PC-9 (cell line): Measurements from ENCODE around the gene WFDC8. TPM values are rescaled to one million over a fixed set of nuclear protein-coding genes. Genes with fewer than 3 reads are reported as not detected.
"Not testable (repeated sequence)": the region's sequence is repeated elsewhere in the genome, so short reads cannot be mapped to it uniquely, and the experiment has no call there.

Experiments
- BruUV-seq: library from RNA; stranded (reverse); fragments of 400-500 nt; replicated peaks from 2 replicates; lab custom pipeline; 2021; lab: Mats Ljungman, UMichigan
- CTCF ChIA-PET: fragments of 300-600 bp; sonication (Branson Sonifier 250); formaldehyde crosslinking; loops from one replicate; lab custom pipeline; 2022; ENCODE audit warnings: antibody characterized with exemption; lab: Charles Lee
- POLR2A ChIA-PET: fragments of 300-600 bp; sonication (Branson Sonifier 250); formaldehyde crosslinking; loops from one replicate; lab custom pipeline; 2022; ENCODE audit warnings: antibody characterized with exemption; ENCODE audit not compliant: unreplicated experiment; lab: Charles Lee
- DNase-seq, 2 experiments: peaks; one replicate each; pipeline versions ENCODE4 v3.0.0 to v3.0.0-alpha.2; 2015 to 2022; ENCODE audit warnings: mixed read lengths in 1 of 2
- H2AFZ ChIP-seq: fragments of 200-600 bp; sonication (generic); 2 replicates; pipeline ENCODE4 v1.8.1; 2017; ENCODE audit warnings: antibody characterized with exemption
- H3F3A ChIP-seq: fragments of 200-600 bp; sonication (generic); 2 replicates; pipeline ENCODE4 v1.8.1; 2017; ENCODE audit warnings: antibody characterized with exemption, mild to moderate bottlenecking, low read depth; ENCODE audit not compliant: insufficient read depth
- H3K27ac ChIP-seq: fragments of 200-600 bp; sonication (generic); 2 replicates; pipeline ENCODE4 v1.6.1; 2016; ENCODE audit warnings: mixed run types
- H3K27me3 ChIP-seq: fragments of 200-600 bp; sonication (generic); 2 replicates; pipeline ENCODE4 v1.6.1; 2016; ENCODE audit warnings: low read depth, mixed run types; ENCODE audit not compliant: insufficient read depth
- H3K36me3 ChIP-seq: fragments of 200-600 bp; sonication (generic); 2 replicates; pipeline ENCODE4 v1.6.1; 2016; ENCODE audit warnings: low read depth, mixed run types
- H3K4me1 ChIP-seq: fragments of 200-600 bp; sonication (generic); replicated peaks from 2 replicates; pipeline ENCODE4 v1.6.1; 2016; ENCODE audit warnings: mixed run types; ENCODE audit not compliant: insufficient read depth
- H3K4me2 ChIP-seq: fragments of 200-600 bp; sonication (generic); 2 replicates; pipeline ENCODE4 v1.6.1; 2017; ENCODE audit warnings: mixed run types
- H3K4me3 ChIP-seq: fragments of 200-600 bp; sonication (generic); 2 replicates; pipeline ENCODE4 v1.6.1; 2016; ENCODE audit warnings: mixed run types
- H3K79me2 ChIP-seq: fragments of 200-600 bp; sonication (generic); 2 replicates; pipeline ENCODE4 v1.6.1; 2017; ENCODE audit warnings: low read depth, mixed run types
- H3K9me2 ChIP-seq: fragments of 200-600 bp; sonication (generic); 2 replicates; pipeline ENCODE4 v1.8.1; 2017; ENCODE audit warnings: mild to moderate bottlenecking; ENCODE audit not compliant: insufficient read depth
- H3K9me3 ChIP-seq: fragments of 200-600 bp; sonication (generic); 2 replicates; pipeline ENCODE4 v1.8.1; 2016; ENCODE audit warnings: low read depth; ENCODE audit not compliant: insufficient read depth
- H4K20me1 ChIP-seq: fragments of 200-600 bp; sonication (generic); 2 replicates; pipeline ENCODE4 v1.8.1; 2017; ENCODE audit not compliant: insufficient read depth
- EZH2 ChIP-seq: fragments of 200-600 bp; sonication (generic); IDR thresholded peaks from 2 replicates; pipeline ENCODE4 v1.8.0; 2017; ENCODE audit warnings: antibody characterized with exemption, low read depth
- intact Hi-C: fragments of 100-400 bp; cut with micrococcal nuclease; formaldehyde crosslinking; loops from one replicate; pipeline ENCODE4 v1.10.0; 2022; ENCODE audit not compliant: unreplicated experiment
- total RNA-seq: library from RNA; stranded (reverse); gene quantifications from 2 replicates; pipeline ENCODE4 v1.2.3, GENCODE V29; 2021
- TF ChIP-seq, protein P1 (sequence below): fragments of 200-600 bp; sonication (generic); conservative IDR thresholded peaks from 2 replicates; pipeline ENCODE4 v1.6.1; 2017; ENCODE audit warnings: mixed run types, antibody characterized with exemption, mild to moderate bottlenecking, moderate library complexity

WFDC8 gene
- total RNA-seq, 1 experiment from 2014 or later = not detected

DNA sequence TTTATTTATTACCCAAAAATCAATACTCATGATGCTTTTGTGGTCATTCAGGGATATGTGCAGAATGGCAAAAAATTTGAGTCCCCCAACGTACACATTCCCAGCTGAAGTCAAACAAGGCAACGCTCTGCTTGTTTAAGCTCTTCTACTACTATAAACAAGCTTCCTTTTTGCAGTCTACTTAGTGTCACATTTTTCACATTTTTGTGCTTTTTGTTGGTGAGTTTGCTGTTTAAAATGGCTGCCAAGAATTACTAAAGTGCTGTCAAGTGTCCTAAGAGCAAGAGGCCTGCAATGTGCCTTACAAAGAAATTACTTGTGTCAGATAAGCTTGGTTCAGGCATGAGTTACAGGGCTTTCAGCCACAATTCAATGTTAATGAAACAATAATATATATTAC lies 2.1 kb downstream of the WFDC8 start:
- Histone ChIP-seq H3K27ac (no peak overlapping the region), H3K9me3 (no peaks in the 10 kb centered on the region), H4K20me1 (no peaks in the 10 kb centered on the region), H3K4me2 (no peak overlapping the region), H3K4me3 (no peak overlapping the region), H2AFZ (no peak overlapping the region), H3K9me2 (no peaks in the 10 kb centered on the region; the same call in 1 of the 2 replicates), H3K4me1 (no peaks in the 10 kb centered on the region), H3K36me3 (no peaks in the 10 kb centered on the region), H3K27me3 (no peaks in the 10 kb centered on the region), H3K79me2 (no peaks in the 10 kb centered on the region), H3F3A (no peaks in the 10 kb centered on the region)
- ChIA-PET POLR2A (no interaction called here), CTCF (interaction anchor here (0.6 kb wide), 2 partner anchors 33 to 134 kb away, joined by 3 read pairs; no protein-coding TSS in a partner anchor)
- no TSS peak for BruUV-seq
- intact Hi-C loops = no loop called here
- DNase-seq = no peak
- TF ChIP-seq, protein P1, sequence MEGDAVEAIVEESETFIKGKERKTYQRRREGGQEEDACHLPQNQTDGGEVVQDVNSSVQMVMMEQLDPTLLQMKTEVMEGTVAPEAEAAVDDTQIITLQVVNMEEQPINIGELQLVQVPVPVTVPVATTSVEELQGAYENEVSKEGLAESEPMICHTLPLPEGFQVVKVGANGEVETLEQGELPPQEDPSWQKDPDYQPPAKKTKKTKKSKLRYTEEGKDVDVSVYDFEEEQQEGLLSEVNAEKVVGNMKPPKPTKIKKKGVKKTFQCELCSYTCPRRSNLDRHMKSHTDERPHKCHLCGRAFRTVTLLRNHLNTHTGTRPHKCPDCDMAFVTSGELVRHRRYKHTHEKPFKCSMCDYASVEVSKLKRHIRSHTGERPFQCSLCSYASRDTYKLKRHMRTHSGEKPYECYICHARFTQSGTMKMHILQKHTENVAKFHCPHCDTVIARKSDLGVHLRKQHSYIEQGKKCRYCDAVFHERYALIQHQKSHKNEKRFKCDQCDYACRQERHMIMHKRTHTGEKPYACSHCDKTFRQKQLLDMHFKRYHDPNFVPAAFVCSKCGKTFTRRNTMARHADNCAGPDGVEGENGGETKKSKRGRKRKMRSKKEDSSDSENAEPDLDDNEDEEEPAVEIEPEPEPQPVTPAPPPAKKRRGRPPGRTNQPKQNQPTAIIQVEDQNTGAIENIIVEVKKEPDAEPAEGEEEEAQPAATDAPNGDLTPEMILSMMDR = no peak
- TF ChIP-seq EZH2 = no peak

- intact Hi-C loops = no loop called here
- Histone ChIP-seq H3K4me3 (no peak overlapping the region), H4K20me1 (no peaks in the 10 kb centered on the region), H3K4me2 (no peak overlapping the region), H3F3A (no peaks in the 10 kb centered on the region), H2AFZ (no peak overlapping the region), H3K9me2 (no peaks in the 10 kb centered on the region; the same call in 1 of the 2 replicates), H3K4me1 (no peaks in the 10 kb centered on the region), H3K27me3 (no peaks in the 10 kb centered on the region), H3K79me2 (no peaks in the 10 kb centered on the region), H3K36me3 (no peaks in the 10 kb centered on the region), H3K9me3 (no peaks in the 10 kb centered on the region), H3K27ac (no peak overlapping the region)
- ChIA-PET POLR2A (no interaction called here), CTCF (no interaction called here)
- TF ChIP-seq EZH2 = no peak
- no peak for DNase-seq
- BruUV-seq = no TSS peak
Measured at GRCh38 chr20:45575931-45576330, 3.2 kb downstream of the WFDC8 start.

- H3K4me2 ChIP-seq, POLR2A ChIA-PET, BruUV-seq, DNase-seq, H3K4me3 ChIP-seq, H3K27me3 ChIP-seq, H3K36me3 ChIP-seq, H3K9me2 ChIP-seq, H3K27ac ChIP-seq, H3K79me2 ChIP-seq, H3F3A ChIP-seq, CTCF ChIA-PET, H4K20me1 ChIP-seq, H3K4me1 ChIP-seq, H2AFZ ChIP-seq, H3K9me3 ChIP-seq, intact Hi-C loops: not testable (repeated sequence)
Measured at GRCh38 chr20:45569650-45570049, 9.4 kb downstream of the WFDC8 start.

DNA sequence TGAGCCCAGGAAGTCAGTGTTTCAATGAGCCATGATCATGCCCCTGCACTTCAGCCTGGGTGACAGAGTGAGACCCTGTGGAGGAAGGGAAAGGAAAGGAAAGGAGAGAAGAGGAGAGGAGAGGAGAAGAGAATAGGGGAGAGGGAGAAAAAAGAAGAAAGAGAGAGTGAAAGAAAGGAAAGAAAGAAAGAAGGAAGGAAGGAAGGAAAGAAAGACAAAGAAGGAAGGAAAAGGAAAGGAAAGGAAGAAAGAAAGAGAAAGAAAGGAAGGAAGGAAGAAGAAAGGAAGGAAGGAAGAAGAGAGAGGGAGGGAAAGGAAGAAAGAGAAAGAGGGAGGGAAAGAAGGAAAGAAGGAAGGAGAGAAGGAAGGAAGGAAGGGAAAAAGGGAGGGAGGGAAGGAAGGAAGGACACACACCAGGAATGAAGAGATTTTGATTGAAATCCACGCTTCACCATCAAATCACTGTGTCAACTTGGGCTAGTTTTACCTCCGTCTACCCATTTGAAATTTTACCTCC lies 14.3 kb downstream of the WFDC8 start:
- DNase-seq = no peak
- no peaks in the 10 kb centered on the region for H3F3A ChIP-seq
- no TSS peak for BruUV-seq
- no peaks in the 10 kb centered on the region for H3K9me3 ChIP-seq
- peaks cover 3% of the 10 kb centered on the region; the same call in 1 of the 2 replicates for H3K9me2 ChIP-seq
- no peak overlapping the region for H3K27ac ChIP-seq
- no peak for TF ChIP-seq EZH2
- TF ChIP-seq, protein P1 = no peak
- H2AFZ ChIP-seq = no peak overlapping the region
- POLR2A ChIA-PET = no interaction called here
- no peaks in the 10 kb centered on the region for H4K20me1 ChIP-seq
- CTCF ChIA-PET = no interaction called here
- no peaks in the 10 kb centered on the region for H3K79me2 ChIP-seq
- H3K4me3 ChIP-seq = no peak overlapping the region
- no peaks in the 10 kb centered on the region for H3K27me3 ChIP-seq
- intact Hi-C loops = no loop called here
- H3K36me3 ChIP-seq = no peaks in the 10 kb centered on the region
- peaks cover 7% of the 10 kb centered on the region for H3K4me1 ChIP-seq
- no peak overlapping the region for H3K4me2 ChIP-seq
